Activated naive CD8-positive, alpha-beta T cell treated with anti-CD3 and anti-CD28 coated beads, Interleukin-2, amount 50 U/mL, for 24 hours (primary cell): Measurements from ENCODE around the gene TULP1.

Source experiments
- ATAC-seq: fragments of 150-1000 bp; cut with Tn5 transposase; one replicate; pipeline ENCODE4 v1.10.0; 2021
- DNase-seq: peaks from one replicate; pipeline ENCODE4 v3.0.0; 2021
- H3K27ac Mint-ChIP-seq: one replicate; pipeline ENCODE4 v1.8.0; 2021; ENCODE audit warnings: mild to moderate bottlenecking, mixed read lengths
- H3K27me3 Mint-ChIP-seq: one replicate; pipeline ENCODE4 v1.8.0; 2021; ENCODE audit warnings: mixed read lengths
- H3K36me3 Mint-ChIP-seq: one replicate; pipeline ENCODE4 v1.8.0; 2021; ENCODE audit warnings: low read depth, mixed read lengths
- H3K4me1 Mint-ChIP-seq: one replicate; pipeline ENCODE4 v1.8.0; 2021; ENCODE audit warnings: mixed read lengths
- H3K4me3 Mint-ChIP-seq: one replicate; pipeline ENCODE4 v1.8.0; 2021; ENCODE audit warnings: mild to moderate bottlenecking, moderate library complexity, mixed read lengths
- H3K9me3 Mint-ChIP-seq: one replicate; pipeline ENCODE4 v1.8.0; 2021; ENCODE audit warnings: mixed read lengths

Gene TULP1

DNA sequence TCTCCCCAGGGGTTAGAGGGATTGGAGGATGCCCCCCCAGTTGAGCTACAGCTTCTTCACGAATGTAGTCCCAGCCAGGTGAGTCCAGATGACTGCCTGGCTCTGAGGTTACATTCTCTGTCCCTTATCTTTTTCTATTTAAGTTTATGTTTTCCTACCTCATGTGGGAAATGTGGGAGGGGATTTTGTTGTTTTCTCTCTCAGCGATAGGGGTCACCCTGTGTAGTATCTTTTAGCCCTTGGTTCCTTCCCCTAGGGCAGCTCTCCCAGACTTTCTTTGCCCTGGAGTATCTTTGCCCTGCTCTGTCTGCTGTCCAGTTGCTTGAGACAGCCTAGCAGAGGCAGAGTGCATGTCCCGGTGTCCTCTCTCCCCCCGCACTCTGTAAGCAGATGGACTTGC, 54.8 kb downstream of the TULP1 start:
- H3K4me3 Mint-ChIP-seq, result no peak overlapping the region
- H3K9me3 Mint-ChIP-seq, result no peaks in the 10 kb centered on the region
- DNase-seq (no peak), ATAC-seq (no peak)
- no peaks in the 10 kb centered on the region for H3K27me3 Mint-ChIP-seq
- no peak overlapping the region for H3K27ac Mint-ChIP-seq
- H3K36me3 Mint-ChIP-seq, result peaks cover 30% of the 10 kb centered on the region
- H3K4me1 Mint-ChIP-seq, result peaks cover 17% of the 10 kb centered on the region

DNA sequence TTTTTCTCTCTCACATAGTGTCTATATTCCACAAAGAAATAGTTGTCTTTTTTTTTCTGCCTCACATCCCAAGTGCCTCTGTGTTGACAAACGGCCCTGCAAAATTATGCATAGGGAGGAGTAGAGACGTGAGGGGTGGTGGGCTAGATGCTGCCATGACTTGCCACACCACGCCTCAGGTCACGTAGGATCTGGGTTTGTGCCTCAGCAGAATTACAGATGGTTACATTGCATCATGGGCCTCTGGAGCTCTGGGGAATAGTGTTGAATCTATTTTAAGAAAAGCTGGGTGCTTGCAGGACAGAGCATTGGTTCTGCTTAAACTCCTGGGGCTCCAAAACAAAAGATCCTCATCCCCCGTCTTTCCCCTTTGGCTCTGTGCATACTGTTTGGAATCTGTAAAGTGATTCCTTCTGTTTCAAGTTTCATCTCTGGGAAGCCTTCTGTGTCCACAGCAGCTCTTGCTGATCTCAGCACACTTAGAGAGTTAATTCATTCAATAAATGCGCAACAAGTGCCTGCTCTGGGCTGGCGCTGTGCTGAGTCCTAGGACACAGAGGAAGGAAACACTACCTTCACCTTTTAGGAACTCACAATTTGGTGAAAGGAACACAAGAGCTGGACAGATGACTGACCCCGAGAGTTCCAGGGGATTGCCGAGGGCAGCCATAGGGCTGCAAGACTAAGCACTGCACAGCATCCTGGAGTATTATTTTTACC, 58.1 kb downstream of the TULP1 start:
- peaks cover 21% of the 10 kb centered on the region for H3K36me3 Mint-ChIP-seq
- H3K4me1 Mint-ChIP-seq, result peaks cover 29% of the 10 kb centered on the region
- no peaks in the 10 kb centered on the region for H3K27me3 Mint-ChIP-seq
- peak overlapping the region; percentile 86 for H3K4me3 Mint-ChIP-seq
- ATAC-seq (no peak), DNase-seq (no peak)
- H3K9me3 Mint-ChIP-seq, result no peaks in the 10 kb centered on the region
- no peak overlapping the region for H3K27ac Mint-ChIP-seq

DNA sequence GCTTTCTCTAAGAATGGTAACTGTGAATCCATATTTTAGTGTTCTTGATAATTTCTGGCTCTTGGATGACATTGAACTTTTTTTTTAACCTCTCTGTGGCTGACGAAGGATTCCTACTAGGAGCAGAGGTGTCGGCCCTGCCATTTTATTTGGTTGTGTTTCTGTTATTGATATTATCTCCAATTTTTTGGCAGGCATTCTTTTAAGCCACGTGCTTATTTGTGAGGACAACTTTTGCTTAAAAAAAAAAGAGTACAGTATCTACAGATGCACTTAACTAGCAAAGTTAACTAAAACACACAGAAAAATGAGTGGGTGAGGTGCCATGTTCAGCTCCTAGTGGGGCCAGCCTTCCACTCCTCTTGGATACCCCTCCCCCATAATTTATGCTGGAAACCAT, 59.5 kb downstream of the TULP1 start:
- peaks cover 15% of the 10 kb centered on the region for H3K36me3 Mint-ChIP-seq
- H3K4me1 Mint-ChIP-seq, result peaks cover 30% of the 10 kb centered on the region
- no peak for DNase-seq

GRCh38 chr6:35452183-35453090, 60.3 kb downstream of the TULP1 start, which contains the start of gene FANCE:
Gene FANCE (plus strand): TSS chr6:35452338. CDS start chr6:35452546, 208 bp downstream.
- H3K4me1 Mint-ChIP-seq, result peaks cover 30% of the 10 kb centered on the region
- ATAC-seq (peak; percentile 83), DNase-seq (peak; percentile 97)
- no peaks in the 10 kb centered on the region for H3K9me3 Mint-ChIP-seq
- H3K27ac Mint-ChIP-seq, result peak within 1 kb of the TSS; percentile 82
- H3K27me3 Mint-ChIP-seq, result no peaks in the 10 kb centered on the region
- H3K36me3 Mint-ChIP-seq, result peaks cover 15% of the 10 kb centered on the region
- H3K4me3 Mint-ChIP-seq, result peak within 1 kb of the TSS; percentile 86

More for the DNA sequence above, 59.5 kb downstream of the TULP1 start:
- Mint-ChIP-seq H3K27me3 (no peaks in the 10 kb centered on the region), H3K4me3 (peak overlapping the region; percentile 86), H3K9me3 (no peaks in the 10 kb centered on the region), H3K27ac (peak overlapping the region; percentile 82)
- no peak for ATAC-seq

DNA sequence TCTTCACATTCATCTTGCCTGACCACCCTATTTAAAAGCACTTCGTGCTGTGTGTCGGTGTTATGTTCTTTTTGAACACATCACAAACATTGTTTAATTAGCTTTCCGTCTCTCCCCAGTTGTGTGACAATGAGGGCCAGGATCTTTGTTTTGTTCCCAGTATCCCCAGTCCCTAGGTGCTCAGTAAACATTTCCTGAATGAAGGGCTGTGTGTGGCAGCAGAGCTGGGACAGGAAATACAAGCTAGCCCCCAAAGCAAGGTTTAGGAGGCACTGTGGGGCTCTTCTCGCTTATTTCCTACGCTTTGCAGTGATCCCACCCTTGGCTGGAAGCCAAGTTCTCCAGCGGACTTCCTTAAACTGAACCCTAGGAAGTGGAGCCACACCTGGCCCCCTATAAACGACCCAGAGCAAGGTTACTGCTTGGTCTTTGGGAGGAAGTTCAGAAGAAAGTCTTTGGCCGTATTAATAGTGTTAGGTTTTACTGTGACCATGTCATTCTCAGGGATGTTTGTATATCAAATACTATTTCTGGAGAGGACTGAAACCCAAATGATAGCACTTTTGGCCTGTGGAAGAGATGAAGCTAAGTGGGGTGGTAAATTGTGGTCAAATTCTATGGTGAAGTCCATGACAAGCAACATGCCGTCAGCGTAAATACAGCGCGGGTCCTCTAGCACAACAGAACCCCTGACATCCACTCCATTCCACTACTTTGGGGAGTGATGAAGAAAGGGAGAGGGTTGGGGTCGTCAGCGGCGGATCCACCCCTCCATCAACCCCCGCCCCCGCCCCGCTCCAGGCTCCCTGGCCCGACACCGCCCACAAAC, 61.1 kb downstream of the TULP1 start:
- H3K9me3 Mint-ChIP-seq, result no peaks in the 10 kb centered on the region
- peaks cover 30% of the 10 kb centered on the region for H3K4me1 Mint-ChIP-seq
- peaks cover 15% of the 10 kb centered on the region for H3K36me3 Mint-ChIP-seq
- H3K27ac Mint-ChIP-seq, result peak overlapping the region; percentile 68
- DNase-seq (no peak), ATAC-seq (no peak)
- peak overlapping the region; percentile 76 for H3K4me3 Mint-ChIP-seq
- H3K27me3 Mint-ChIP-seq, result no peaks in the 10 kb centered on the region

DNA sequence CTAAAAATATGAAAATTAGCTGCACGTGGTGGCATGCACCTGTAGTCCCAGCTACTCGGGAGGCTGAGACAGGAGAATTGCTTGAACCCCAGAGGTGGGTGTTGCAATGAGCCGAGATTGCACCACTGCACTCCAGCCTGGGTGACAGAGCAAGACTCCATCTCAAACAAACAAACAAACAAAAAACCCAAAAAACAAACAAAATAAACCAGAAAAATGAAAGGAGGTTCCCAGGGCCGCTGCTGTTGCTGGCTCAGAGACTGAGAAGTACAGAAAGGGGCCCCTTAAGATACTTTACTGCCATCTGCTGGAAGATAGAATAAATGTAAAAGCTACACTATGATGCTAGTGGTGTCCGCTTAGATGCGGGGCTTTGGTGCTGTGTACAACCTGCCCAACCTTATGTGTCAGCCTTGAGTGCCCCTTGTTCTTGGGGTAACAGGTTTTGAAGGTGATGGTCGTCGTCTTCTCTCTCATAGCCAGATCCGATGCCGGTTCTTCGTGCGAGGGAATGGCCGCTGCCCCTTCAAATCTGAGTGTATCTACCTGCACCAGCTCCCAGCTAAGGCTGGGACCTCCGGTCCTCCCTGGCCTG, 63.3 kb downstream of the TULP1 start:
- Mint-ChIP-seq H3K36me3 (peaks cover 2% of the 10 kb centered on the region), H3K9me3 (no peaks in the 10 kb centered on the region), H3K27ac (no peak overlapping the region), H3K4me3 (no peak overlapping the region), H3K4me1 (peaks cover 26% of the 10 kb centered on the region), H3K27me3 (no peaks in the 10 kb centered on the region)
- peak; percentile 80 for ATAC-seq
- peak; percentile 18 for DNase-seq

DNA sequence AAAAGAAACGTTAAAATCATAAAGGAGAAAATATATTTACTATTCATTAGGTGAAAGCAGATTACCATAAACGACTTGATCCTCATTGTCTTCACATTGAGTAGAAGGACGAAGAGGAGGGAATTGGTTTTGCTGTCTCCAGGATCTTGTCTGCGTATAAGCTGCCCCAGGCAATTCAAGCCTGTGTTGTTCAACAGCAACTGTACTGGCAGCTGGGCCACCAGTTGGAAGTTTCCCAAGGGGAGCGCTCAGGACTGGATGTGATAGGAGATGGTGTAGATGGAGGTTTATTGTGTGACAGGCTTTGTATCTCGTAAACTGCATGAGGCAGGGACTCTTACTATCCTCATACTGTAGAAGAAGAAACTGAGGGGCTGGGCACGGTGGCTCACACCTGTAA, 64.5 kb downstream of the TULP1 start:
- Mint-ChIP-seq H3K9me3 (no peaks in the 10 kb centered on the region), H3K4me1 (peaks cover 17% of the 10 kb centered on the region), H3K27me3 (no peaks in the 10 kb centered on the region), H3K27ac (no peak overlapping the region), H3K36me3 (no peaks in the 10 kb centered on the region), H3K4me3 (no peak overlapping the region)
- DNase-seq (no peak), ATAC-seq (no peak)
